K562 (cell line): ENCODE results near the gene RCC1. TPM values are rescaled to one million over a fixed set of nuclear protein-coding genes. Genes with fewer than 3 reads are reported as not detected.

ENCODE experiments used
- HNRNPUL1 ChIP-seq: fragments of 200-400 bp; formaldehyde crosslinking; IDR thresholded peaks from 2 replicates; pipeline ENCODE4 v1.6.1; 2017; ENCODE audit warnings: low read length
- NR2C2 ChIP-seq, 2 experiments: fragments of 200-800 bp in 1 of 2; sonication (Bioruptor generic) in 1 of 2; sonication (generic) in 1 of 2; formaldehyde crosslinking in 1 of 2; IDR thresholded peaks; 2 replicates each; pipeline versions ENCODE4 v1.6.1 to v1.8.0; 2016 to 2022; ENCODE audit warnings: mild to moderate bottlenecking in 1 of 2, missing compliant biosample characterization in 1 of 2, missing genetic modification characterization in 1 of 2, missing genetic modification reagents in 1 of 2
- POLR2AphosphoS5 ChIP-seq: IDR thresholded peaks from 2 replicates; pipeline ENCODE4 v1.6.1; 2011; ENCODE audit warnings: mild to moderate bottlenecking, low read depth, low read length, moderate library complexity; ENCODE audit not compliant: control insufficient read depth, insufficient read depth
- SRSF3 ChIP-seq: fragments of 200-400 bp; formaldehyde crosslinking; IDR thresholded peaks from 2 replicates; pipeline ENCODE4 v1.6.1; 2016; ENCODE audit warnings: mild to moderate bottlenecking, low read length, moderate library complexity; ENCODE audit not compliant: insufficient read depth
- ZNF551 ChIP-seq: fragments of 250-450 bp; sonication (Bioruptor Pico); IDR thresholded peaks from 2 replicates; pipeline ENCODE4 v1.5.0; 2021; ENCODE audit warnings: mild to moderate bottlenecking, moderate library complexity
- ZNF609 ChIP-seq: sonication (generic); formaldehyde crosslinking; IDR thresholded peaks from 2 replicates; pipeline ENCODE4 v1.8.1; 2023; ENCODE audit warnings: missing genetic modification reagents, mild to moderate bottlenecking, borderline replicate concordance
- polyA plus RNA-seq, 8 experiments: library from polyadenylated mRNA; depleted of rRNA in 4 of 8; stranded (reverse) in 5 of 8; unstranded in 3 of 8; fragments of >200 nt; fragmentation: Nextera tagmentation in 2 of 8; fragmentation: Illumina TruSeq in 1 of 8; extraction: Ambion mirVana in 2 of 8; extraction: Trizol in 1 of 8; gene quantifications; 2 replicates each; pipeline versions ENCODE4 v1.2.1 to v1.2.3, GENCODE V29; 2011 to 2014; ENCODE audit warnings: inconsistent platforms in 1 of 8, missing spikeins in 1 of 8
- total RNA-seq, 7 experiments: library from RNA; depleted of rRNA in 6 of 7; stranded (reverse); fragments of >200 nt in 6 of 7; fragmentation: Illumina TruSeq in 2 of 7; extraction: Trizol in 2 of 7; gene quantifications; 2 replicates each; pipeline versions ENCODE4 v1.2.1 to v1.2.3, GENCODE V29; 2011 to 2021; ENCODE audit warnings: low replicate concordance in 1 of 7
- TF ChIP-seq, protein P1 (sequence below), 2 experiments: fragments of 200-800 bp in 1 of 2; sonication (Bioruptor generic) in 1 of 2; sonication (generic) in 1 of 2; formaldehyde crosslinking in 1 of 2; IDR thresholded peaks in 1 of 2; conservative IDR thresholded peaks in 1 of 2; 2 replicates each; pipeline versions ENCODE4 v1.5.0 to v1.6.1; 2016 to 2020; ENCODE audit warnings: missing compliant biosample characterization in 1 of 2, missing genetic modification characterization in 1 of 2, missing genetic modification reagents in 1 of 2

Gene RCC1
- total and polyA plus RNA-seq, 9 of the 15 experiments (the other 6 are each of a cell fraction or from before 2014, with no cell fraction given), result 16.4 to 202 (median 107) TPM

DNA sequence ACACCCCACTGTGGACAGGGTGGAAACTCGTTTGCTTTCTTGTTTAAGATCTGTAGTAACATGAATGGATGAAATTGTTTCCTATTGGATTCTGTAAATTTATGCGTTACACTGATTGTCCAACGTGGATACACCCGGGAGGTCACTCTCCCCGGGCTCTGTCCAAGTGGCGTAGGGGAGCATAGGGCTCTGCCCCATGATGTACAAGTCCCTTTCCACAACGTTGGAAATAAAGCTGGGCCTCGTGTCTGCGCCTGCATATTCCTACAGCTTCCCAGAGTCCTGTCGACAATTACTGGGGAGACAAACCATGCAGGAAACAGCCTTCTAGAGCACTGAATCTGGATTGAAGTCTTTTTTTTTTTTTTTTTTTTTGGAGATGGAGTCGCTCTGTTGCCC, 1.4 kb downstream of the RCC1 start (continued):
- TF ChIP-seq ZNF609 (CRISPR knock-in tag), result 0 out of 2 replicates have a peak, but pooled peaks have one; percentile 50
- TF ChIP-seq SRSF3, result no peak
- TF ChIP-seq POLR2AphosphoS5, result peak; percentile 77
- peak; percentile 98 for TF ChIP-seq HNRNPUL1
- 0 out of 2 replicates have a peak, but pooled peaks have one; percentile 28 for TF ChIP-seq ZNF551 (CRISPR knock-in tag)
- TF ChIP-seq, protein P1, sequence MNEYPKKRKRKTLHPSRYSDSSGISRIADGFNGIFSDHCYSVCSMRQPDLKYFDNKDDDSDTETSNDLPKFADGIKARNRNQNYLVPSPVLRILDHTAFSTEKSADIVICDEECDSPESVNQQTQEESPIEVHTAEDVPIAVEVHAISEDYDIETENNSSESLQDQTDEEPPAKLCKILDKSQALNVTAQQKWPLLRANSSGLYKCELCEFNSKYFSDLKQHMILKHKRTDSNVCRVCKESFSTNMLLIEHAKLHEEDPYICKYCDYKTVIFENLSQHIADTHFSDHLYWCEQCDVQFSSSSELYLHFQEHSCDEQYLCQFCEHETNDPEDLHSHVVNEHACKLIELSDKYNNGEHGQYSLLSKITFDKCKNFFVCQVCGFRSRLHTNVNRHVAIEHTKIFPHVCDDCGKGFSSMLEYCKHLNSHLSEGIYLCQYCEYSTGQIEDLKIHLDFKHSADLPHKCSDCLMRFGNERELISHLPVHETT (CRISPR knock-in tag; conservative IDR thresholded peaks at IDR 0.05 in 1 of 2, IDR thresholded peaks at IDR 0.05 in 1 of 2), result no peak; a peak in 1 of 4 replicates
- 0 out of 2 replicates have a peak, but pooled peaks have one; percentile 31 for TF ChIP-seq NR2C2 (CRISPR knock-in tag; IDR thresholded peaks at IDR 0.05)
- TF ChIP-seq NR2C2 (tag; IDR thresholded peaks at IDR 0.05), result no peak
